ENCODE measurements around the gene VOPP1.

VOPP1 gene

GRCh38 chr7:55576753-55577152 is 4.5 kb upstream of the VOPP1 start:
- no peak for DNase-seq

DNA sequence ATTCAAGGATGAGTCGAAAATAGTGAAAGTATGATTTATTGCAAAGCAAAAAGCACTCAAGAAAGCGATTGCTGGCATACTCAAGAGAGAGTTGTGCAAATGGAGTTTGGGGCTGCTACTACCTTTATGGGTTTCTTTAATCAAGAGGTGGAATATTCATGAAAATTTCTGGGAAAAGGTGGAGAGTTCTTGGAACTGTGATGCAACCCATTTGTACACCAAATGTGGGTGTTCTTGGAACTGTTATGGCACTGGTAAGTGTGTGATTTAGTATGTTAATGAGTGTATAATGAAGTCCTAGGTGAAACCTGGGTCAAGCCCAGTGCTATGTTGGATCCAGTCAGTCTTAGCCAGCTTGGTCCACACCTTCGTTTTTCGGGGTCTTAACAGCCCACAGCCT is 3.4 kb upstream of the VOPP1 start:
- DNase-seq = no peak

DNA sequence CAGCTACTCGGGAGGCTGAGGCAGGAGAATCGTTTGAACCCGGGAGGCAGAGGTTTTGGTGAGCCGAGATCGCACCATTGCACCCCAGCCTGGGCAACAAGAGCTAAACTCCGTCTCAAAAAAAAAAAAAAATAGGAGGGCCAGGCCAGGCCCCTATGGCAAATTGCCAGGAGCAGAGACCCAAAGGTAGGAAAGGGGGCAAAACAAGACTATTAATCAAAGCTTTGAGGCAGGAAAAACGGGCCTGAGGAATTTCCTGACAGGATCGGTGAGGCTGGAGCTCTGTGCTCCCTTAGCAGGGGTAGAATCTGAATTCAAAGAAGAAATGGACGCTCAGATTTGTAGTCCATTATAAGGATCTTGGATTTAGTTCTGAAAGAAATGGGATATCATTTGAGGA is 2.8 kb upstream of the VOPP1 start:
- DNase-seq = no peak

DNA sequence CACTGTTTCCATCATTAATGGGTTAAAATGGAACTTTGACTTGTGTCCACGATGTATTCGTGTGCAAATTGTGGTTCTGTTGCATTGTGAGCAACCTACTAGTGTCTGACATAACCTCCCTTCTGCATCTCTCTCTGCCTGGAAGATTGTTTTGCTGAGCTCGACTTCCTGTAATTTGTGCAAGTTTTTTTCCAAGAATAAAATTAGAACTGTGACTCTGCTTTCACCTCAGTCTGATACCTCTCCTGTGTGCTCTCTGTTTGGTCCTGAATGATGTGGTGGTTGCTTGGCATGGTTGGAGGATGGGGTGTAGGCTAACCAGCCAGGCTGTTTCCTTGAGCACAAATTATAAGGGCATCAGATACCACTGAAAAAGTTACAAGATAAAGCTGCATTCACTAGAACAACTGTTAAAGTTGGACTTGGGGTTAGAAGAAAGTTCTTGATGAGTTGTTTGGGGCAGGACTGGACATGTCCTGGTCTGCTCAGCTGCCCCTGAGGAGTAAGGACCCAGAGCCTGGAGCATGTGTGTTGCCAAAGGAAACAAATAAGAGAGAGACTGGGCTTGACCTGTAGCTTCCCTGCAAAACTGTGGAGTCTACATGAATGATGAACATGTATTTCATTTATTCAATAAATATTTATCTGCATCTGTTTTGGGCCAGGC is 1.9 kb upstream of the VOPP1 start:
- no peak for DNase-seq

DNA sequence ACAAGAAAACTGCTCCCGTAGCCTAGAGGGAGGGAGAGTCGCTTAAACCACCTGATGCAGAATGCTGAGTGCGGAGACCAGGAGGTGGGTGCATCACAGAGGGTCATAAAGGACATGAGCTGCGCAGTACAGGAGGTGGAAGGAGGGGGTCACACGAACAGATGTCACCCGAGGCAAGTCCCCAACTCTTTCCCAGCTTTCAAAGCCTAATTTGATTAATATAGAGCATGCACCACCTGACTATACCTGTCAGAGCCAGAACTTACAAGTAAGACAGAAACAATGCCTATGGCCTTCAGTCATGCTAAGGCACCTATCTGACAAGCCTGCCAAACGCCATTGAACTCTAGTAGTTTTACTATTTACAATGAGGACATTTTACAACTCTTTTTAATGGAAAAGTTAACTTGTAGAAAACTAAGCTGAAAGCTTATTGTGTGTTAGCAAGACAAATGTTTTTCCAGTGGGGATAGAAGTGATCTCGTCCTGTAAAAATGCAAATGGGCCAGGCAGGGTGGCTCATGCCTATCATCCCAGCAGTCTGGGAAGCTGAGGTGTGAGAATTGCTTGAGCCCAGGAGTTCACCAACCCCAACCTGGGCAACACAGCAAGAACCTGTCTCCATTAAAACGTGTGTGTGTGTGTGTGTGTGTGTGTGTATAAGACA is 1.1 kb upstream of the VOPP1 start:
- no peak for DNase-seq

DNA sequence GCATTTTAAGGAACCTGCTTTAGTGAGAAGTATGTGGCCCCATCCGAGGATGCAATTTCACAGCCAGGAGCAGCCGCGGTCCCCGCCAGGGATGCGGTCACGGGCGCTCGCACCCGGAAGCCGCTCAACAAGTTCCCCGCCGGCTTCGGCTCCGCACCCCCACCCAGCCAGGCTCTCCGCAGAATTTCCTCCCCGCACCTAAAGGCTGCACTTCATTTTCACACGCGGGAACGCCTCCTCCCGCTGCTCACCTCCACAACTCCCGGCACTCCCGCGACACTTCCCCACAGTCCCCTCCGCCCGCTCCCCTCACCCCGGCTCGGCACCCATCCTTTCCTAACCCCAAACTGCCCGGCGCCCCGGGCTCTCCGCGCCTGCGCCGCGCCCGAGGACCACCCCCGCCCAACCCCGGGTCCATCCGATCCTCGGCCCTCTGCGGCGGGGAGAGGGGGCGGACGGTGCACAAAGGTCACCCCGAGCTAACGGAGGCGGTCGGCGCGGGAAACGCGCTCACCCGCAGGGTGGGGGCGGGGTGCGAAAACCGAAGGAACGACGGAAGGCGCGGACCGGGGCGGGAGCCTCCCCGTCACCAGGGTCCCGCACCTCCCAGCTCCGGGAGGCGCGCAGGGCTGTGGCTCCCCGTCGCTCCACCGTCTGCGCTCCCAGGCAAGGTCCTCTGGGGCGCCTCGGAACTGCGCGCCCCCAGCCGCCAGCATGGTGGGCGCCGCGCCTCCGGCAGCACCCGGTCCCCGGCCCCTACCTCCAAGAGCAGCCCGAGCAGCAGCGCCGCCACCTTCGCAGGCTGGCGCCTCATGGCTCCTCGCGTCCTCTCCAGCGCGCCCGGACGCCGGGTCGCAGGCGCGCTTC is 558 bp downstream of the VOPP1 start:
- peak; percentile 37 for DNase-seq

DNA sequence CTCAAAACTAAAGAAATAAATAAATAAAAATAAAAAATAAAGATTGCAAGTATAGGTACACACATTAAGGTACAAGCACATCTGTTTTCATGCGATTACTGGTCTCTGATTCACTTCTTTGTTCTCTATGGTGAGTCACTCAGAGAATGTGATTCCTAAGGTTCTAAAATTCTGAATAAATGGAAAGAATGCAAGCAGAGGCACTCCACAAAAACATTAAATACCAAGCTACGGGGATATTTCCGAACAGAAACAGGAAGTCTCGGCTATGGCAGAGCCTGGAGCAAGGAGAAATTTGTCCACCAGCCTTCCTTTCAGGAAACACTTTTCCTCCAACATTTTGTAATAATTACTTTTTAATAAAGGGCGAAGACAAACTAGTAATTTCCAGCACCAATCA is 1.4 kb downstream of the VOPP1 start:
- DNase-seq = no peak

GRCh38 chr7:55570218-55570873 is 2.0 kb downstream of the VOPP1 start:
- DNase-seq = no peak

DNA sequence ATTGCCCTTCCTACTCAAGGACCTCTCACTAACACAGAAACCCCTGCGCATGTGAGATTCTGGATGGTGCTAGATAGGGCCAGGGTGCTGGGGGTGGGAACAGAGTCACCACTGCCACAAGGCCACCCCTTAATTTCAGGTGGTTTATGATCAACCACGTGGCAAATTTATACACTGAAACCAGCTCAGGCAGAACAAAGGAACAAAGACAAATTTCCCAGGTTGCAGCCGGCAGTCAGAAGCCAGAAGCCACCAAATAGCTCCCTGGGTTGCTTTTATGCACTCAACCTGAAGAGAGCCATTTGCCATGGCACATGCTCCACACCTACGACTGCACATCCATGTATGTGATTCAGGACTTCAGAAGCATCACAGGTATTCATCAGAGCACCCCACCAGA is 2.5 kb downstream of the VOPP1 start:
- DNase-seq = no peak

- DNase-seq = no peak
Observed at GRCh38 chr7:55569269-55569663, 3.0 kb downstream of the VOPP1 start.

DNA sequence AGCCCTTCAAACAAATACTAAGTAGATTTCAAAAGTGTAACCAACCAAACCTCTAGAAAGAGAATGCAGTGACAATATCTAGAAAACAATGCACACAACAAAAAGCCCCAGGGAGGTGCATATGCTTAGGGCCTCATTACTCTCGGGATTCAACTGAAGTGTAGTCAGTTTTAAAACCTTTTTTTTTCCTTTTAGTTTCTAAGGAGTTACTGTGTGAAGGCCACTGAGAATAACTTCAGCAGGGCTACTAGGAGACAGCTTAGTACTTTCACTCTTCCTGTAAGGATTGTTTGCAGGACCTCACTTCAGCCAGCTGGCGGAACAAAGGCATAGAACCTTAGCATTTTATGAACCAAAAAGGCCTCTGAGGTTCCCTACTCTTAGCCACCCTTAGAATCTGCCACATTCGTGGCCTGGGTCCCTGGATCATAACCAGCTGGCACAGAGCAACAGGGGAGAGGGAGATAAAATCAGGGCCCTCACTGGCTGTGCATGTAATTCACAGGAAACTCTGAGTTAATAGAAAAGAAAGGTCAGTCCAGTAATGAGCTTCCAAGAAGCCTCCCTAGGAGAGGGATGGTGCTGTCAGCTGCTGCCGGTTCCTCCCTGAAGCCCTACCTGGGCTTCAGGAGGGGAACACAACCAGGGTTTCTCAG is 3.6 kb downstream of the VOPP1 start:
- no peak for DNase-seq

GRCh38 chr7:55567571-55567970 is 4.7 kb downstream of the VOPP1 start:
- DNase-seq = no peak

GRCh38 chr7:55565681-55566080 is 6.6 kb downstream of the VOPP1 start:
- no peak for DNase-seq

DNA sequence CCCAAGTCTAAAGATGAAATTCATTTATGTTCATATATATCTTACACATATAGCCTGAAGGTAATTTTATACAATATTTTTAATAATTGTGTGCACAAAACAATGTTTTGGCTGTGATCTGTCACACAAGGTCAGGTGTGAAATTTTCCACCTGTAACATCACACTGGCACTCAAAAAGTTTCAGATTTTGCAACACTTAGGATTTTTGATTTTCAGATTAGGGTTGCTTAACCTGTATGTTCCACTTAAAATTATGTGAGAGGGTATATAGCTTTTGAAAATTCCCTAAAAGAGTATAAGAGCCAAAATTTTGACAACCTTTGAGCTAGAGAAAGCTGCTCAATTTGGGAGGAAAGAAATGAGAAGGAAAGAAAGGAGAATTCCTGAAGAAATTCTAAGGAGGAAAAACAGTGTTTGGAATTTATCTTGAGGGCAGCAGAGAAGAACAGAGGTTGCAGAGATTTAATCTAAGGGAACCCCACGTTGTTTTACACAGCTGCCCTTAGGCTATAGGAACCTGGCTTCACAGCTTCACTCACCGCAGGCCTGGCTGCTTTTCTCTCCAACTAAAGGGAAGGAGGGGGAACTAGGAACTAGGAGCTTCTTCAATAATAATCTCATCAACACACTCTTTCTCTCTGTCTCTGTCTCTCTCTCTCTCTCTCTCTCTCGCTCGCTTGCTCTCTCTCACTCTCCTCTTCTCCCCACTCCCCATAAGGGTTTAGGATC is 8.5 kb downstream of the VOPP1 start:
- no peak for DNase-seq

- DNase-seq = no peak
Observed at GRCh38 chr7:55561690-55562089, 10.6 kb downstream of the VOPP1 start.

GRCh38 chr7:55558962-55559920 is 13.1 kb downstream of the VOPP1 start:
- DNase-seq = no peak

DNA sequence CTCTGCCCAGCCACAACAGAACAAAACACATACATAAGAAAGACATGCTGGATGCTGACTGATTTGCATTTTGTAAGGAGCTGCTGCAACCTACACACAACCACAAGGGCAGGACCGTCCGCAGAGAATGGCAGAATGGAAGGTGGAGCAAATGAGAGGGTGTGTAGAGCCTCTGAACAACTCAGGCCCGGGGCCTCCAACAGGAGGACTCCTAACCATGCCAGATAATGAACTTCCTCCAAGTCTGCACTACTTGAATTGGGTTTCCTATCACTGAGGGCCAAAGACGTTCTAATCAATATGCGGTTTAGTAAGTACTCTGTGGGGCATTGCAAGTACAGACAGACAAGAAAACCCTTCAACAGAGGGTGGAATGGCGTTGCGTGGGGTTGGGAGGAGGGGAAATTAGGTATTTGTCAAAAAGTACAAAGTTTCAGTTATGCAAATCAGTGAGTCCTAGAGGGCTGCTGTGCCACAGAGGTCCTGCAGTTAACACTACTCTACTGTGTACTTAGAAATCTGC is 14.6 kb downstream of the VOPP1 start:
- no peak for DNase-seq

DNA sequence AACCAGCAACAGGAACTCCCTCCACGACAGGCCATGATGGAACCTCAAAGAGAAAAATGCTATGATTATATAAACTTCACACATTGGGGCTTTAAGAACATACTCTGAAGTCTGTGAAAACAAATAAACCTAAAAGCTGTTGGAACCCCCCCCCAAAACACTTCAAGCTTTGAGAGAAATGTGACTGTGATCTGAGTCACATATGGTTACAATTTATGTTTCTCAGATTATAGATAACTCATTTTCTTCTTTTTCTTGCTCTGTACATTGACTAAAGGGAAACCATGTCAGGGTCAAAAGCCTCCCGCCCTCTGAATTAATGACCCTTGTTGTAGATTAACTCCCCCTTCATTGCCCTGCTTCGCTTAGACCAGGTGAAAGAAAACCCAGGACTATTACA is 15.8 kb downstream of the VOPP1 start:
- no peak for DNase-seq

DNA sequence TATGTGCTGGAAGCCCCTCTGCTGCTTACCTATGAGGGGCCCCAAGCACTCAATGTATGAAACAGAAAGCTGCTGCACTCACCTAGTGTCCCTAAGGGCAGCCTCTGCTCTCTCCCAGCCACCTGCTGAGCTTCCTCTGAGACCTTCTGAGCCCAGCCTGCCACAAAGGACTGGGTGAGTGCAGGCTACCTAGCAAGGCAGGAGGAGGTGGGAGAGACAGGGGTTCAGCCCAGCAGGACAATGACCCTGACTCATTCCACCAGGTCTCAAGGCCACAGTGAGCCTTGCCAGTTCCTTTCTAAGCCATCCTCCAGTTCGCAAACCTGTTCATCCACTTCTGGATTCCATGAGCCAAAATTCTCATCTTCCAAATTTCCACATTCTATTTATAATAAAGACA is 16.3 kb downstream of the VOPP1 start:
- no peak for DNase-seq

DNA sequence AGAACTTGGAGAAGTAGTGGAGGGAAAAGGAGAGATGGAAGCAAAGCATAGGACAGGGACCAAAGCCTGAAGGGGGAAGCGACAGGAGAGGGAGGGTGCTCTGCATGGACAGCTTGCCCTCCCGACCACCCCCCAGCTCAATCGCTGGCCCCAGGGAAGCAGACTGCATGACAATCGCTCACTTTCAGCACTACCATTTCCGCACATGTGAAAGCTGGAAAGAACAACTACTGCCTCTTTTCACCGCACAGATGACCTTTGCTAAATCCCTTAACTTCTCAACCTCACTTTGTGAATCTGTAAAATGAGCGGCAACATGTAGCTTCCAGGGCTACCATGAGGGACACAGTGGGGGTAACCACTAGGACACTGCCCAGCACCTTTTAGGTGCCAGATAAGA is 17.1 kb downstream of the VOPP1 start:
- DNase-seq = no peak

GRCh38 chr7:55554038-55554437 is 18.3 kb downstream of the VOPP1 start:
- DNase-seq = no peak
